HG03342 (cell line): Measurements from ENCODE around the gene ARAP1.

Experiments
- ATAC-seq: cut with Tn5 transposase; IDR thresholded peaks from one replicate; pipeline ENCODE4 v1.9.1; 2021; ENCODE audit warnings: mild to moderate bottlenecking, moderate library complexity; ENCODE audit not compliant: unreplicated experiment

Gene ARAP1

GRCh38 chr11:72725724-72726028, 26.5 kb downstream of the ARAP1 start:
- no peak for ATAC-seq

- ATAC-seq, result no peak
Observed at GRCh38 chr11:72724851-72725723, 27.1 kb downstream of the ARAP1 start.

DNA sequence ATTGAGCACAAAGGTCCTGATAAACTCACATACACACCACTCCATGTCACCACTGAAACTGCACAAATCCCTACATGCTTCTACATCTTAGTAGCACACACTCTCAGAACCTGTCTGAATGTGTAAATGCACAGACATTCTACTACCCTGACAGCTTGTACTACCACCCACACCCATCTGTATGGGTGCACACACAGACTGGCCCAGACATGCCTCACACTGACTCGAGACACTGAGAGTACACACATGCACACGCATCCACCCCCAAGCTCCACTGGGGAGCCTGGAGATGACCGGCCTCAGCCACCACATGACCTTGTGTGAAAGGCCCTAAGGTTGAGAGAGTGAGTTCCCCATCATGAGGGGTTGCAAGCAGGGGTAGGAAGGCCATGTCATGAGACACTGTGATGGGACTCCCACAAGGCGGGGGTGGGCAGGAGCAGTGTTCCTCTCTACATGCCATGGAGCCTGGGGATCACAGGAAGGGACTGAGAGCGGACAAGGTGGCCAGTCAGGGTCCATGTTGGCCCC, 28.1 kb downstream of the ARAP1 start:
- no peak for ATAC-seq

- no peak for ATAC-seq
Observed at GRCh38 chr11:72723508-72723907, 28.7 kb downstream of the ARAP1 start.

DNA sequence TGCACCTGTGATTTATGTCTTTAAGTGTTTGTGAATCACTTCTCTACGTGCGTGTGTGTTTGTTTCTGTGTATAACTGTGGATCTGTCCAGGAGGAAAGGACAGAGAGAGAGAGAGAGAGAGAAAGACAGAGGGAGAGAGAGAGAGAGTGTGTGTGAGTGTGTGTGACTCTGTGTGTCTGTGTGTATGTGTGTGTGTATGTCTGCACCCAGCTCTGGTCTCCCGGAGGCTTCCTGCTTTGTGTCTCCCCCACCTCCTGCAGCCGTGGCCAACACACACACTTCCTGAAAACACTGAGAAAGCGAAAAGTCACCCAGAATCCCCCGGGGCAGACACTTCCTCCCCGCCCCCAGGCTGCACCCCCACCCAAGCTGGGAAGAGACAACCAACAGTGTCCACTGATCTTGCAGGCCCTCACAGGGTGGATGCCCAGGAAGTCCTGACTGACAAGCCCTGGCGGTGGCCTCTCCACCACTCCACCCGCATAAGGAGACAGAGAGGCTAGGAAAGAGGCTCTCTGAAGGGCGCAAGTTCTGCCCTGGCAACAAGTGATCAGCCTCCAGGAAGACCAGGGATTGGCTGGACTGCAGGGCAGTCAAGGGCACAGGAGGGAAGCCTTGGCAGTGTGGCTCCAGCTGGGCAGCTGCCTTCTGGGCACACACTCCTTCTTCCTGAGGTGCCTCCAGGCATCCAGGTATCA, 30.0 kb downstream of the ARAP1 start:
- peak; percentile 83 for ATAC-seq

GRCh38 chr11:72721689-72722049, 30.5 kb downstream of the ARAP1 start:
- ATAC-seq, result no peak

DNA sequence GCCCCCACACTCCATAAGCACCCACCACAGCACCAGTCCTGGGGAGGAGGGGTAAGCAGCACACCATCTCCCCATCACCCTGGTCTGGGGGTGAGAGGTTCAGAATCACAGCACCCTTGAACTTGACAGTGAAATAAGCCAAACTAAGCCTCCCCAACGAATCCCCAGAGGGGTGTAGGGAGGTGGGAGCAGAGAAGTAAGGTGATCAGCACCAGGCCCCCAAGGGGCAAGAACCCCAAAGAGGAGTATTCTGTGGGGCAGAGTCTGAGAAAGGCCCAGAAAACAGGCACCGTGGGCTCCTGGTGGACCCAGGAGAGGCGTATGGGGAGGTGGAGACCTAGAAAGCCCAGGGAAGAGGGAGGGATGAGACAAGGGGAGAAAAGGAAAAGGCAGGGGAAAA, 30.9 kb downstream of the ARAP1 start:
- no peak for ATAC-seq

DNA sequence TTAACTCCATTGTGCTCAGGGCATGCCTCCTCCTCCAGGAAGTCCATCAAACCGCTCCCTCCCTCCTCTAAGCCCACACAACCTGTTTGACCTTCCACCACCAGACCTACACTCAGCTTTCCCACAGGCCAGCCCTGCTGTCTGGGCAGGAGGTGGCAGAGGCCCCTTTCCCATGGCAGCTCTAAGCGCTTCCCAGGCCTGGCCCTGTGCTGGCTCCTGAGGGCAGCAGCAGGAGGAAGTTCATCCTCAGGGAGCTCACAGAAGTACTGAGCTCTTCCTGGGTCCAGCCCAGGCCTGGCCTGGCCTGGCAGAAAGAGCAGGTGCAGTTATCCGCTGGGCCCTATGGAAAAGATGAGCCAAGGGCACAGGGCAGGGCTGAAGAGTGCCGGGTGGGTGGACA, 31.4 kb downstream of the ARAP1 start:
- no peak for ATAC-seq

DNA sequence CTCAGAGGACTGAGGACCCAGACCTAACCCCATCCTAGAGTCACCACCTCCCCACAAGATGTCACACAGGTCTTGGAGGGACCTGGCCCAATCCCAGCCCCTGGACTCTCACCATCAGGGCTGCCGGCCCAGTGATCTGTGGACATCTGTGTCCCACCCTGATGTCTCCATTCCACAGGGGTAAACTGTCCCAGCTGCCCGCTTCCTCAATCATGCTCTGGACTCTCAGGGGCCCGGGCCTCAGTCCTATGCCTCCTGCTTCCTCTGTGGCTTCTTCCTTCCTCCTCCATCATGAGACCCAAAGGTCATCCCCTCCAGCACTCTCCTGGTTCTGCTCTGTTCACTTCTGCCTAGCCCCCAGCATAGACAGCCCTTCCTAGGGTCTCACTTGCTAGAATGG, 32.2 kb downstream of the ARAP1 start:
- no peak for ATAC-seq

- no peak for ATAC-seq
Observed at GRCh38 chr11:72719551-72719950, 32.7 kb downstream of the ARAP1 start.

DNA sequence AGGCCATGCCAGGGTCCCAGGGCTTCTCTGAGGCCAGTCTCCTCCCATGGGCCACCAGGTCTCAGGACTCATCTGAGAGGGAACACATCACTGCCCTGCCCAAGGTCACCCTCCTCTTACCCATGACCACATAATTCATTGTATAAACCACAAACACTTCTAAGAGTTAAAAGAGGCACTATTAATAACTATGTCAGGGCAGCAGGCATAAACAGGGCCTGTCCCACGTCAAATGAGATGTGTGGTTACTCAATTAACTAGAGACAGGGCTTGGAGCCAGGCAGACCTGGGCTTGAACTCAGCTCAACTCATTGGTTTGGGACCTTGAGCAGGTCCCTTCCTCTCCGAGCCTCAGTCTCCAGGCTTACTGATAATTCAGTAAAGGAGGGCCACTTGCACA, 33.1 kb downstream of the ARAP1 start:
- no peak for ATAC-seq

- no peak for ATAC-seq
Observed at GRCh38 chr11:72718101-72718501, 34.1 kb downstream of the ARAP1 start.

GRCh38 chr11:72716788-72717435, 35.3 kb downstream of the ARAP1 start:
- ATAC-seq, result no peak

DNA sequence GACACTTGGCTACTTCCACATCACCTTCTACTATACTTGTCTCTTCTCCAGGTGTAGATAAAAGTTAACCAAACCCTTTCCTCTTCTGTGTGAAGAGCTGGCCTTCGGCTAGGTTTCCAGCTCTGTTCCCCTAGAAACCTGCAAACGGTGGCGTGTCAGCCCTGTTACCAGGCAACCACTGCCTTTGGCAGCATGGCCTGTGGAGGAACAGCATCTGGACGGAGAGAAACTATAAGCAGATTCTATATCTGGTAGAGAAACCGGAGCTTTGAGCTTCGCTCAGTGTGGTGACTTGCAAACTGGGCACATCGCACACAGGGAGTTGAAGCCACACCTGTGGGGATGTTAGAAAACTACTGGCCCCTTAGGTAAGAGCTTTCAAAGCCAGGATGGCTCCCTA, 35.9 kb downstream of the ARAP1 start:
- no peak for ATAC-seq

DNA sequence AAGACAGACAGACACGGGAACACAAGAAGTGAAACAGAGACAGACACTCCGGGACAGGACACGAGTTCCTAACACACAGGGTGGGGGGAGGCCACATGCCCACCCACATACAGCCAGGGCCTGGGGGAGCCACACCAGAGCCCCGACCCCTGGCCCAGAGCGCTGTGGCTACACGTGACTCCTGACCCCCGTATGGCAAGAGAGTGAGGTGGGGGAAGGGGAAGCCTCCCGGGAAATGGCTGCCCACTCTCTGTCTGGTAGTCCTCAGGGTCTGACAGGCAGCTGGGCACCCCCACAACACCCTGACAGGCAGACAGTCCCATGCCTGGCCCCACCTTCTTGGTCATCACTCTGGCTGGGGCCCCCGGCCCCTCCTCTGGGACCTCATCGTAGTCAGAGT, 39.4 kb downstream of the ARAP1 start:
- no peak for ATAC-seq

DNA sequence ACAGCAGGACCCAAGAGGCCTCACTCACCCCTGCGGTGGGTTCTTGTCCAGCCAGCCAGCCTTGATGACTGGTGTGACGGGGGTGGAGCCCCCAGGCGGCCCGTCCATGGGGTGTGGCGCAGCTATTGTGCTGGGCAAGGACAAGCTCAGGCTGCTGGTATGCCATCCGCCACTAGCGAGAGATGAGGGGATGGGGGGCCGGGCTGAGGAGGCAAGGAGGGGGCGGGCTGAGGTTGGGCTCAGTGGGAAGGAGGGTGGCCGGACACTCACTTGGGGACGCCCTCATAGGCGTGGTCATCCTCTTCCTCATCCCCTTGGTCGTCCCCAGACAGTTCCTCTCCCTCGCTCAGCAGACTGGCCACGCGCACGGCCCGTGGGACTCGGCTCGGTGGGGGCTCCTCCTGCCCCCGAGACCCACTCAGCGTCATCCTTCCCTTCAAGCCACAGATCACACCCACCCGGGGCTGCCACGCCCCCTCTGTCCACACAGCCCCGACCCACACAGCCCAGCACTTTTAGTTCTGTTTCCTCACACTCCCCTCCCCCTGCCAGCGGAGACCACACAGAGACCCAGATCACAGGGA, 39.9 kb downstream of the ARAP1 start:
- ATAC-seq, result no peak

DNA sequence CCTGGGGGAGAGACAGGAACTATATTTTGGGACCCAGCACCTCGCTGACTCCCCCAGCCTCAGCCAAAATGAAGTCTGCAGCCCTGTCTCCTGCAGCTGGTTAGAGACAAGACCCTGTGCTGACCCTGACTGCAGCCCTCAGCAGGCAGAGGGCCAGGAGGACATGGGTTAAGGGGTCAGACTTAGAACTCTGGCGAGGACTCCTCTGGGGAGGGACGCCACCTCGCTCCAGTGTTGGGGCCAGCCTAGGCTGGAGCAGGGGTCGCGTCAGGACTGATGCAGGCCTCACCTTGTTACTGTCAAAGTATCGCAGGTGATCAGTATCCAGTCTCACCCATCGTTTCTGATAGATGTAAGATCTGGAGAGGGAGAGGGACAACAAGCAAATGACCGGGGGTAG, 41.1 kb downstream of the ARAP1 start:
- no peak for ATAC-seq

GRCh38 chr11:72710278-72710677, 41.9 kb downstream of the ARAP1 start:
- no peak for ATAC-seq

- ATAC-seq, result no peak
Observed at GRCh38 chr11:72709478-72710238, 42.5 kb downstream of the ARAP1 start.

DNA sequence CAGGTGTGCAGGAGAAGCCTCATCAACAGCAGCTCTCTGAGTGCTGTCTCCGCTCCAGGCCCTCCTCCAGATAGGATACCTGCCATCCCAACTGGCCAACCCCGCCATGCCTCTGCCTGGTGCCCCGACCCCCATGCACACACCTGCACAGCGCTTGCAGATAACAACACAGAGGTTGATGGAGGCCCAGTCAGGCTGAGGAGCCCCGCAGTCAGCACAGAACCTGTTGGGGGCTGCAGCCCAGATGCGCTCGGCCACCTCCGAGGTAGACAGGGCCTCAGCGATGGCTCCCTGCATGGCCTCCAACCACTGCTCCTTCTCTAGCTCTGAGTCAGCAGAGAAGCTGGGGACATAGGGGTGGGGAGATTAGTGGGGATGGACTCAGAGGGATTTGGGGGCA, 45.2 kb downstream of the ARAP1 start:
- no peak for ATAC-seq

GRCh38 chr11:72706579-72706978, 45.6 kb downstream of the ARAP1 start:
- no peak for ATAC-seq
